NCI-H524 (cell line): Measurements from ENCODE around the gene LRP8.
"Not testable (repeated sequence)": the region's sequence is repeated elsewhere in the genome, so short reads cannot be mapped to it uniquely, and the experiment has no call there.

ENCODE experiments used
- DNase-seq, 2 experiments: peaks; one replicate each; lab custom pipeline; 2025; lab: John Stamatoyannopoulos, UW

LRP8 gene

DNA sequence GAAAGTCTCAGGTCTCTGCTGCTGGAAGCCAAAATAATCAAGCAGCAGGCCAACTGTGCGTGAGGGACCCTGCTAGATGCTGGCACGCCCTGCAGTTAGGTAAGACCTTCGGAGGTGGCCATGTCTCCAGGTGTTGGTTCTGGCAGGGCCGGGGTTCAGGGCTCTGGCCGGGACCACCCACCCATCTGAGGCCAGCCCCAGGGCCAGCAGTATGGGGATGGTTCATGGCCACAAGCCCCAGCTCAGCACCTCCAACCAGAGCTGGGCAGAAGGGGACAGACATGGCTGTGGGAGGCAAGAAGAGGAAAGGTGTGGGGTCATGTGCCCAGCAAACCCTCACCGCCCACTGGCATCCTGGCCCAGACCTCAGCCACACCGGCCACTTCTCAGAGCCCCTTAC lies 23.3 kb downstream of the LRP8 start:
- DNase-seq = no peak

DNA sequence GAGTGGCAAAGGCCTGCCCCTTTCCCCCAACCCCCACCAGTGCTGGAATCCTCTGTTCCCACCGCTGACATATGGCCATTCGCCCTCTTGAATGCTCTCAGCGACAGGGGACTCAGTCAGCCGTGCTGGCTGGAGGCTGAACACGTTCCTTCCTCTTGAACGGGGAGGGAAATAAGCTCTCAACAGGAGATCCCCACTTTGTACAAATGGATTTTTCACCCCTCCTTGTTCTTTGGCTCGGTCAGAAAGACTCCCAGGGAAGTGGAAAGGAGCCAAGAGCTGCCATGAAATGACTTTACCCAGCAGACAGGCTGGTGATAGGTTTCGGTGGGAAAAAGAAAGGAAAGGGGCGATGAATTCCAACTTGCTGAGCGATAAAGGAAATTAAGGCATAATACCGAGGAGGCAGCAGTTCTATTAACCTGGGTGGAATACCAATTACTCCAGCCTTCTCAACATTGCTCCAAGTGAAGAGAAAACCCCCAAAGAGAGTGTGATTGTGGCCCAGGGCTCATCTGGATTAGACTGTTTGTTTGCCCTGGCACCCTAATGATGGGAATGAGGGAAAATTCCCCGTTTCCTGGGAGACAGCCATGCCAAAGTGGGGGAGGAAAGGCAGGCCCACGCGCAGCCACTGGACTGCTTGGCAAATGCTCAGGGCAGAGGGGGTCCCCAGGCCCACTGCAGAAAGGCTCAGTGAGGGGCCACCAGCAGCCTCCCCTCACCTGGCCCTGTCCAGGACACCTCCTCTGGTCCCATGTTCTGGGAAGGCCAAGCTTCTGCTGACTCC lies 23.9 kb downstream of the LRP8 start:
- peak; percentile 56 to 74 for DNase-seq

DNA sequence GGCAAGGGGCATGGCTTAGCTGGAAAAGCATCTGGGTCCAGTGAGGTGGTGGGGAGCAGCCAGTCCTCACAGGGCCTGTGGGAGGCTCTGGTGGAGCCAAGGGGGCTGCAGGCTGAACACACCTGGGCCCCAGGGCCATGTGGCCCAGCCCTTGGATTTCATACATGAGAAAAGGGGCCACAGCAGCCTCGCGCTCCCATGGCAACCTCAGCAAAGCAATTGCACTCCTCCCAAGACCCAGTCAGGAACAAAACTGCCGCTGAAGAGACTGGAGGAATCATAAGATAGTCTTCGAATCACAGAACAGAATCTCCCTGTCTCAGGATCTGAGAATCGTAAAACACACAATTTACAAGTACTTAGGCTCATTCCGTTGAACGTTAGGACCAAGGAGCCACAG lies 24.6 kb downstream of the LRP8 start:
- peak in 1 of 2 experiments; percentile 20 for DNase-seq

DNA sequence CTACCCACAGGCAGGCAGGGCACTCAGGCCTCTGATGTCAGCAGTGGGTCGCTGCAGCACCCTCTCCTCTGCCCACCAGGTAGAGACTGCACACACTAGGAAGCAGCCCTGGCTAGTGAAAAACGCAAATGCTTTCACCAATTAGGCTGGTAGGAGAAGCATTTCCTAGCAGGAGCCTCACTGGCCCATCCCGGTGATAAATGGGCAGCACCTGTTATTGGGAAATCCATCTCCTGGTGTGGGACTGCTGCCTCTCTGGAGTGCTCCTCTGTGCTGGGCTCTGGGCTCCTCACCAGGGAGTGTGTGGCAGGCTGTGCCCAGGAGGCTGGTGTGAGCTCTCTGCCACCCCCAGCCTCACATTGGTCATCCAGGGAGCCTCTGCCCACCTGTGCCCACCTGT lies 28.6 kb downstream of the LRP8 start:
- DNase-seq = no peak

DNA sequence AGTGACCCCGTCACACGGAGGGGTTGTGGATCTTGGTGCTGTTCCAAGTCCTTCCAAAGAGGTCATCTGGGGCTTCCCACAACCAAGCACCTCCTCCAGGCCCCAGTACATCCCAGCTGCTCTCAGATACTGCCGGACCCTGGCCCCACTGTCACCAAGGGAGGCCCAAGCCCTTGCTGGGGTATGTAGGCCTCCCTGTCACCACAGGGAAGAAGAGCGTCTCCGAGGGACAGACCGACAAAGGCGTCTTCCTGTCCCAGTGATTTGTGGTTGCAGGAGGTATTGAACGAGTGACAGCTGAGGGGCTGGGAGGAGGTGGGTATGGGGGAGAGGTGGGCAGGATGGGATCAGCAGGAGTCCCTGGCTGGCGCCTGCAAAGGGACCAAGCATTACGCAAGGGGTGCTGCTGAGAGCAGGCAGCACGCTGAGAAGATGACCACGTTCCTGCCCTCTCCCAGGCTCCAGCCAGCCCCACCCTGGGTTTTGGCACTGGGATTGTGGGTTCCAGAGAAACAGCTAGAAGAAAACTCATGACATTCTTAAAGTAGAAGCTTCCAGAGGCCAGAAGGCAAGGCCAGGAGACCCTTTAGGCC lies 29.7 kb downstream of the LRP8 start:
- no peak for DNase-seq

DNA sequence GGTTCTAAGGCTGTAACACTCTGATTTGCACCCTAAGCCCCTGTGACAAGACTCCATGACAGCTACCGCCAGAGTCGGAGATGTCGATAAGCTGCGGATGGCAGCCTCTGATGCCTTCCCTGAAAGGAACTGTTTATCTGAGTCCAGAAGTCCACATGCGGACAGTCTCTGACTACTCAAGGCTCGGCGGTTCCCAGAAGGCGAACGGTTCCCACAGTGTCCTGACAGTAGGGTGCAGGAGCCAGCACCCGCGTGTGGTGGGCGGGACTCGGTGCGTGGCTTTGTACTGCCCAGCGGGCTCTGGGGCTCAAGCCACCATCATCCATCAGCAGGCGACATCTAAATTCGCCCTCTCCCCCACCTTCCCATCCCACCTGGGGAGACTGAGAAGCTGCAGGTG lies 30.7 kb downstream of the LRP8 start:
- DNase-seq = no peak

DNA sequence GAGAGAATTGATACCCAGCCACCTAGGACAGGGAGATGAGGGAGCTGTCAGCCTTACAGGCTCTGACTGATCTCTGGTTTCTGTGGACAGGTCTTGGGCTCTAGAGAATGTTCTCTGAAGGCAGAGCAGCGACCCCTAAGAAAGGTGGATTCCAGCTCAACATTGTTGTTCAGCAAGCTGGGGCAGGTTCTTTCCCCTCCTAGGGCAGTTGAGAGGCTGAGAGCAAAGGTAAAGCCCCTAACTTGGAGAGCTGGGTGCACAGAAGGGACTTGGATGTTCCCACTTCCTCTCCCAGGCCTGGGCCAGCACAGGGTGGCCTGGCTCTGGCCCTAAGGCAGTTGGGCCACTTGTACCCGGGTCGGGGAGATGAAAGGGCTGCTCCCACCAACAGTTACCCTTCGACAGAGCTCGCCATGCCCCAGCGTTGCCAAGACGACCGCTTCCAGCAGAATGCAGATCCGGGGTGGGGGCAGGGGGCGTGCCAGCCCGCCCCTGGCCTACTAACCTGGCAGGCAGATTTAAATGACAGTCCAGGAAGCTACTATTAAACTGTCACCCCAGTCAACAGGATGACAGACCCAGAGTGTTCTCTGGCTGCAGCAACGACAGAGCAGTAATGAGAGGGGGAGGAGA lies 31.6 kb downstream of the LRP8 start:
- no peak for DNase-seq

DNA sequence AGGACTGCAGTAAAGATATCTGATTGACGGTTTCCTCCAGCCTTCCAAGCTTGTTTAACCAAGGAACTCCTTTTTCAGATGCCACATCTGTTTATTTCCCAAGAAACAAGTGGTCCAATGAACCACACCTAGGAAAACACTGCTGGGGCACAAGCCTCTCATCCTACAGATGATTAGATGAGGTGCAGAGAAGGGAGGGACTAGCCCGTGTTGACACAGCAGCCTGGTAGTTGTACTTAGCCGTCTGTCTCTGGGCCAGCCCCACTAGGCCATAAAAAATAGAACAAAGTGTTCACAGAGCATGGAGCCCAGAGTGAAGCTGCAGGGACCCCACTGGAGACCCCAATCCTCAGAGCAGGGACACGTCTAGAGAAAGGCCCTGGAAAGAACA lies 32.1 kb downstream of the LRP8 start:
- no peak for DNase-seq

DNA sequence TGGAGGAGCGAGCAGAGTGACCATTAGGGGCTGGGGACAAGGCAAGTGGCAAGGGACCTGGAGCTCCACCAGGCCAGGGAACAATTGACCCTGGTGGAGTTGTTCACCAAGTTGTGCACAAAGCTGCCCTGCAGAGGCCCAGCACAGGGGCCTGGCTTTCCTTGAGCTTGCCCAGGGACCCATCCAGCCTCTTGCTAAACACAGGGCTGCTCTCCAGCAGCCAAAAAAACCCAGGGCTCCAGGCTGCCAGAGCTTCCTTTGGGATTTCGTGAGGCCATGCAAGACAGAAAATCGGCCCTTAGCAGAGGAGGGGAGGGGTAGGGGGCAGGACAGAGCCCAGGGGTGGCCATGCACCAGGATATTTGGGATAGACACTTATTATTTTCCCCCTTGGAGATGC lies 32.6 kb downstream of the LRP8 start:
- no peak for DNase-seq

DNA sequence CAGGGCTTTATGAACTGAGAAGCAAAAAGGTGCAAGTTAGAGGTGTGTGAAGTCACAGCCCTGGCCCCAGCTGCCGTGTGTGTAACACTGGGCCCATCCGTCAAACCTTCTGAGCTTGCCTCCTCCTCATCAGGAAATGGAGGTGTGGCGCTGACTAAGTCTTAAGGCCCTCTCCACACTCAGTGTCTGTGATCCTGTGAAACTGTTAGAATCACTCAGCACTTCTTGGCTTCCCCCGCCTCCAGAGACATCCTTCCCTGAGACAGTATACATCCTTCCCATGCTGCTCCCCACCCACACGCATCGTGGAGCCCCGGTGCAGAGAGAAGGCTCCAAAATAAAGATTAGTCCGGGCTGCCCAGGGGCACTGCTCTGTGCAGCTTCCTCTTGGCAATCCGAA lies 33.3 kb downstream of the LRP8 start:
- no peak for DNase-seq

DNA sequence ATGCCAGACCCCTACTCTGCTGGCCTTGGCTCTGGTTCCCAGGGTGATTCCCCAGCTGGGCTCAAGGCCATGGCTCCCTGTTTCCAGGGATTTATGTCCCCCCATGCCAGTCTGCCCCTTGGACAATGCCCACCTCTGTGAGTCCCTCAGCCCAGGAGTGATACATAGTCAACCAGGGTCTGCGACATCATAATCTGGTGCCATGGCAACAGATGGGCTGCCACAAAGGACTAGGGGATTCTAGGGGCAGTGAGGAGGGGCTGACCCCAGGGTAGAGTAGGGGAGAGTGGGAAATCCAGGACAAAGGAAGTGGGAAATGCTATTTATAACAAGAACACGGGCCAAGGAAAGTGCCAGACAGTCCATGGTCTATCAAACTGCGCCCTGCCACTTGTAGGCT lies 33.8 kb downstream of the LRP8 start:
- DNase-seq = no peak

DNA sequence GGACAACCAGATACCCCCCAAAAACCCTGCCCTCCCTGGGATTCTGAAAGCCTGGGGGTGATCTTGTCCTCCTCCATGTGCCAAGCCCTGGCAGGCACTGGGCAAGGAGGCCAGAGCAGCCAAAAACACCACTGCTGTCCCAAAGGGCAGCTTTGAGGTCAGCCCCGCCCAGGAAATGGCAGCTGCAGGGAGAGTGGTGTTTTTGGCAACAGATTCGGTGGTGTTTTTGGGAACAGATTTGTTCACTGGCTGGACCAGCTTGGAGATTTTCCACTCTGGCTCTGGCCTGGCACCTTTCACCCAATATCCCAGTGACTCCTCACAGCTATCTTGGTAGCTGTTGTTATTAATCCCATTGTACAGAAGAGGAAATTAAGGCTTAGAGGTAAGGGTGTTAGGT lies 34.7 kb downstream of the LRP8 start:
- no peak for DNase-seq

DNA sequence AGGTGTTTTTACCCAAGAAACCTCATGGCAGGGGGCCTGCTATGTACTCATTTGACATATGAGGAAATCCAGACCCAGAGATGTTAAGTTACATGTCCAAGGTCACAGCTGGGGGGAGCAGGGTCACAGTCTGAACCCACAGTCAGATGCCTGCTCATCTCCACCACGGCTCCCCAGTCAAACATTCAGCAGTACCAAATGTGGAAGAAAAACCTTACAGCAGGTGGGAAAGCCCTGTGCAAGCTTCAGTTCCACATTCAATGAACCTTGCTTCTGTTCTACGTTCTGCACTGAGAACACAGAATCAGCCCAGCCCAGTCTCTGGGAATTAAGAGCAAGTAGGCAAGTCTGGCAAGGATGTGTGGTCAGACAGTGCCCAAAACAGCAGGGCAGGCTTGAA lies 35.2 kb downstream of the LRP8 start:
- no peak for DNase-seq

DNA sequence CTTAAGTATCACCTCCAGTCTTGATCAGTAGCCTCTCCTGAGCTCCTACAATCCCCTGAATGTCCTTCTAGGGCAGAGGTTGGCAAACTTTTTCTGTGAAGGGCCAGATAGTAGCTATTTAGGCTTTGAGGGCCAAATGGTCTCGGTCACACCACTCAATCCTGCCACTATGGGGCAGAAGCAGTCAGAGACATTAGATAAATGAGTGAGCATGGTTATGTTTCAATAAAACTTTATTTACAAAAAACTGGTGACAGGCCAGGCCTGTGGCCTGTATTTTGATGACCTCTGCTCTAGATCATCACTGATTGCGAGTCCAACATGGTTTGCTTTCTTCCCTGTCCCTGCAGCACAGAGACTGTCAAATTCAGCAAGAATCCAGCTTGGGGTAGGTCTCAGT lies 36.3 kb downstream of the LRP8 start:
- DNase-seq = no peak

DNA sequence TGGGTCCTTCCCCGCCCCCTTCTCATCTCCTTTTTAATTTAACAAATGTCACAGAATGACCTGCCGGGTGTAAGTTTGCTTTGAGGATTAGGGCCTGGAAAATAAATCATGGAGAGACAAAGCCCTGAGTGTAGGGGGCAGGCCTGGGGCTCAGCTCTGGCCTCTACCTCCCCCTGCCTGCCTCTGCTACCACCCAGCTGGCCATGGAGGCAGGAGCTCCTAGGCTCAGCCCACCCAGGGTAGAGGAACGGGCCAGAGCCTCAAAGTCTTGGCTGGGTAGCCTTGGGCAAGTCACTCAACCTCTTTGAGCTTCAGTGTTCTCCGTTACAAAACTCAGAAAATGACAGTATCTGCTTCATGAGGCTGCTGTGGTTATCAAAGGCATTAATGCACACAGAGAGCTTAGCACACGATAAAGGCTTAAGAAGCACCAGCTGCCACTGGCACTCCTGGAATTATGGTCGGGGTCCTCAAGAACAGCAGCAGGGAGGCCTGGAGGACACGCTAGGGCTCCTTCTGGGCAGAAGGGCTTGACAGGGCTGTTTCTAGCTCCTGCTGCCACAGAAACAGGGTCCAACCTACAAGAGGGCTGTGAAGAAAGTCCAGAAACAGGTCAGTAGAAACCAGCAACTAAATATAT lies 39.0 kb downstream of the LRP8 start:
- peak; percentile 26 to 84 for DNase-seq

DNA sequence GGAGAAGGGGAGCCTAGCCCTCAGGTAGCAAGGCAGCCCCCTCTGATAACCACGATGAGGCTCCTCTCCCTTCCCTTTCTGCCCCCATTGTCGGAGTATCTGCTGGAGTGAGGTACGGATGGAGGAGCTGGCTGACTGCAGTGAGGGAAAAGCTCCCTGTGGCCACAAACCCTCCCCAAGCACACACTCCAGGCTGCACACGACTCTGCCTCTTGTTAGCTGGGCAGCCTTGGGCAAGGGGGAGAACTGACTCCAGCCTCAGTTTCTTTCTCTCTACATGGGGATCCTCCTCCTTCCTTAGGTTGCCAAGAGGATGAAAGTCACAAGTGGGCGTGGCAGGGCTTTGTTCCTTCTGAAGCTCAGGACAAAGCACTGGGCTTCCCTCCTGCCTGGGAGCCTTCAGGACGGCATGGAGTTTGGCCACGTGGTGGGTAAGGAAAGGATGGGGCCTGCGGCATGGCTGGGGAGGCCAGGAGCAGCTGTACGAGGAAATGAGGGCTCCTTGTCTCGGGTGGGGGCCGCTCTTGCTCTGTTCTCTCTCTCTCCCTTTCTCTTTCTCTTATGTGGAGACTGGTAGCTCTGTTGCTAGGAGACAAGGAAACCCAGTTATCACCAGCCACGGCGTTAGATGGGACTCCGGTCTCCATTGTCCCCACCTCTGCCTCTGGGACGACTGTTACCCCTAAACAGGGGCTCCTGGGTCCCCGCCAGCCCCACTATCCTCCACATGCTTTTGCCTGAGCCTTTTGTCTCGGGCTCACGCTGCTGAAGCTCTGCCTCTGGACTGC lies 39.7 kb downstream of the LRP8 start:
- no peak for DNase-seq

DNA sequence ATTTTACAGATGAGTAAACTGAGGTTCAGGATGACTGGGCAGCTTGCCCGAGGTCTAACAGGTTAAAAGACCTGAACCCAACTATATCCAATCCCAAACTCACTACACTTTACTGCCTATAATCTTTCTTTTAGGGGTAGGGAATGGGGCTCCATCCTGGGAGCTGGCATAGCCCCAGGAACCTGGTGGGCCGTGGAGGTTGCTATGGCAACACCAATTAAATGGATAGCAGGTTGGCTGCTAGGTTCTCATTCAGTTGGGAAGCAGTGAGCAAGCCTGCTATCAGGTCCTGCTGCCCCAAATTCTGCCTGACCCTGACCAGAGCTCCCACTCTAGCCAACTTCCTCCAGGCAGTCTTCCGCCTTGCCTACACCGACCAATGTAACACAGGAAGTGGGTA lies 40.9 kb downstream of the LRP8 start:
- DNase-seq = peak; percentile 44 to 67

DNA sequence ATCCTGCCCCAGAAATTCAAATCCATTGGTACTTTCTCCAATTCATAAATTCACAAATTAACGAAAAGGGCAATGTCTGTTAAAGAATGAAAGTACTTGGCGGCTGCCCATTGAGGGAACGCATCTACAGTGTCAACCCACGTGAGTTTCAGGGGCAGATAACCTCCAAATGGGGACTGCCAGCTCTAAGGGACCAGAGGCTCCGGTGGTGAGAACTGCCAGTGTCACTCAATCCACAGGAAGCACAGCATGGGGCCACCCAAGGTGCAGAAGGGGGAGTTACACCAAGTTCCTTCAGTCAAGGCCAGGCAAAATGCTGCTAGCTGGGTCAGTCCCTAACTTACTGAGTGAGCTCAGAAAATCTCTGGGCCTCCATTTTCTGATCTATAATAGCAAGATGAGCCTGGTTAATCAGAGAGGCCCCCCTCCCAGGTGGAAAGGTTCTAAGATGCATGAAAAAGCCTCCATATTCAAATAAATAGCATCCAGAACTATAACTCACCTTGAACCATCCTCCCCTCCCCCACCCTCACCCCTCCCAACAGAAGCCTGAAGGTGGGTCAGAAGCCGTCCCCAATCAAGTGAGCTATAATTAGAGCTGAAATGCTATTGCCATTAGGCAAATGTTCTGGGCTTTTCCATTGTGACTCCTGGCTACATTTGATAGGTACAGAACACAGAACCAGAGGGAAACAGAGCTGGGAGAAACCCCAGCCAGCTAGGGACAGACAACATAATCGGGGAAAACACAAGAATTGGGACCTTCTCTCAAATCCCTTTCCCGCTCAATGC lies 41.7 kb downstream of the LRP8 start:
- DNase-seq = no peak

DNA sequence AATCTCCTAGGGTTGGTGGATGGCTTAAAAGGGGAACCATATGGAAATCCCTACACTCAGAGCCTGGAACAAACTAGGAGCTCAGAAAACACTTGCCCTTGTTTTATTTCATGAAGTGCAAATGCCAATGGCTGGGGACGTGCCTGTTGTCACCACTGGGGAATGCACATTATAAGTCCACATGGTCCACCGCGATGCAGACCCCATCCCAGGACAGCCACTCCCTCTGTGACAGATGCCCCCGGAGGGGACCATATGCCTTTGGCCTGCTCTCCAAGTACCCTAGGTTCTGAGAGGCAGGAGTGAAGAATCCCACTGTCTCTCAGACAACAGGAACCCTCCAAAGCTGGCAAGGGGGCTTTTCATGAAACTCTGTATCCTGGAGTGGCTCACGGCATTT lies 42.3 kb downstream of the LRP8 start:
- DNase-seq = no peak

DNA sequence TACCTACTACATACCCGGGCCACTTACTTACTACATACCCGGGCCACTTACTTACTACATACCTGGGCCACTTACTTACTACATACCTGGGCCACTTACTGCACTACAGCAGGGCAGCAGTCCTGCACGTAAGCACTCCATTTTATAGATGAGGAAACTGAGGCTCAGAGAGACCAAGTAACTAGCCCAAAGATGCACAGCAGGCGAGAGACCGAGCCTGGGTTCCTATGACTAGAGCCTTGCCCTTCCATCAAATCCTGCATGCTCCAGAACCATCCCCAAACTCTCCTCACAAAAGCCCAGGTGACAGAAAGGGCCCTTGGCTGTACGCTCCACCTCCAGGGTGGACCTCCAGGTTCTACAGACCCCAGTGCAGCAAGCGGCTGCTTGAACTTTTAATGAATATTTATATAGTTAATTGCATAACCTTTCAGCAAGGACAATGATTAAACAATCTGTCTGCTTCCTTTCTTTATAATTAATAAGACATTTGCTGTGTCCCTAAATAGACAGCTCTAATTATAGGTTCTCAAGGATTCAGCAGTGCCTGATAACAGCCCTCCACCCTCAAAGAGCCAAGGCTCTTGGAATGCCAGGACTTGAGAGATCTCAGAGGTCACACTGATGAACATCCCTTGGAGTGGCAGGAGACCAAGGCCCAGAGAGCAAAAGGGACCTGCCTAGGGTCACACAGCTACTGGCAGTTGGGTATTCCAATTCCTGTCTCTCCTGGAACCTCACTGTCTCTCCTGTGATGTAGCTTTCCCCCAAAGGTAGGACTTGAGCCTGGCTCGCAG lies 43.4 kb downstream of the LRP8 start:
- no peak for DNase-seq

DNA sequence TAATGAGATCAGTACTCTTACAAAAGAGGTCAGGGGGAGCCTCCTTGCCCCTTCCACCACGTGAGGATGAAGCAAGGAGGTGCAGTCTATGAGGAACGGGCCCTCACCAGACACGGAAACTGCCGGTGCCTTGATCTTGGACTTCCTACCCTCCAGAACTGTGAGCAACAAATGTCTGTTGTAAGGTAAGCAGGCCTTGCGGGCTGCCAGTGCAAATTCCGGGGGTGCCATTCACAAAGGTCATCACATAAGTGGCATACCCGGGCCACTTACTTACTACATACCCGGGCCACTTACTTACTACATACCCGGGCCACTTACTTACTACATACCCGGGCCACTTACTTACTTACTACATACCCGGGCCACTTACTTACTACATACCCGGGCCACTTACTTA lies 44.7 kb downstream of the LRP8 start:
- DNase-seq = not testable (repeated sequence)
